ENCODE results near the gene FATE1.
"Not testable (repeated sequence)": the region's sequence is repeated elsewhere in the genome, so short reads cannot be mapped to it uniquely, and the experiment has no call there.

The FATE1 gene

GRCh38 chrX:151715752-151716151 lies at the start of gene FATE1:
Gene FATE1 (plus strand): TSS chrX:151716035. CDS start chrX:151716120, 85 bp downstream.
- DNase-seq = no peak

GRCh38 chrX:151675121-151675746 lies 40.6 kb upstream of the FATE1 start:
- no peak for DNase-seq

GRCh38 chrX:151676196-151676595 lies 39.6 kb upstream of the FATE1 start:
- no peak for DNase-seq

GRCh38 chrX:151679798-151680402 lies 35.9 kb upstream of the FATE1 start:
- DNase-seq = no peak

GRCh38 chrX:151680805-151681204 lies 35.0 kb upstream of the FATE1 start:
- no peak for DNase-seq

GRCh38 chrX:151687635-151688034 lies 28.2 kb upstream of the FATE1 start:
- DNase-seq = no peak

- no peak for DNase-seq
Measured at GRCh38 chrX:151688695-151689094, 27.1 kb upstream of the FATE1 start.

GRCh38 chrX:151692825-151693224 lies 23.0 kb upstream of the FATE1 start:
- no peak for DNase-seq

- DNase-seq = no peak
Measured at GRCh38 chrX:151694121-151694520, 21.7 kb upstream of the FATE1 start.

GRCh38 chrX:151694661-151695582 lies 20.9 kb upstream of the FATE1 start, which contains the start of gene PRRG3:
Gene PRRG3 (plus strand): TSS chrX:151695458. CDS start chrX:151698815, 3,357 bp downstream.
- DNase-seq = no peak

- no peak for DNase-seq
Measured at GRCh38 chrX:151695583-151696340, 20.1 kb upstream of the FATE1 start.

GRCh38 chrX:151697082-151697481 lies 18.8 kb upstream of the FATE1 start:
- DNase-seq = not testable (repeated sequence)

- no peak for DNase-seq
Measured at GRCh38 chrX:151697522-151697921, 18.3 kb upstream of the FATE1 start.

- no peak for DNase-seq
Measured at GRCh38 chrX:151698485-151698884, 17.4 kb upstream of the FATE1 start.

GRCh38 chrX:151699746-151700145 lies 16.1 kb upstream of the FATE1 start:
- DNase-seq = no peak

GRCh38 chrX:151700581-151700980 lies 15.3 kb upstream of the FATE1 start:
- DNase-seq = no peak

GRCh38 chrX:151701071-151701470 lies 14.8 kb upstream of the FATE1 start:
- DNase-seq = no peak

- DNase-seq = no peak
Measured at GRCh38 chrX:151701531-151701930, 14.3 kb upstream of the FATE1 start.

GRCh38 chrX:151702026-151702714 lies 13.7 kb upstream of the FATE1 start:
- no peak for DNase-seq

GRCh38 chrX:151702741-151703340 lies 13.0 kb upstream of the FATE1 start:
- no peak for DNase-seq

- DNase-seq = no peak
Measured at GRCh38 chrX:151703487-151703886, 12.3 kb upstream of the FATE1 start.
